HepG2 (cell line): ENCODE results near the gene COMMD7. TPM values are rescaled to one million over a fixed set of nuclear protein-coding genes. Genes with fewer than 3 reads are reported as not detected.
A peak's percentile ranks its signal among the peaks of the same experiment; 100 is the strongest.

ENCODE experiments used
- ARHGAP35 ChIP-seq: sonication (generic); formaldehyde crosslinking; IDR thresholded peaks from 2 replicates; pipeline ENCODE4 v1.9.0; 2022; ENCODE audit warnings: mild to moderate bottlenecking, inconsistent platforms, moderate library complexity, missing genetic modification reagents, borderline replicate concordance
- ARID4A ChIP-seq: sonication (generic); formaldehyde crosslinking; IDR thresholded peaks from 2 replicates; pipeline ENCODE4 v1.5.0; 2020; ENCODE audit warnings: mild to moderate bottlenecking, missing genetic modification reagents, borderline replicate concordance
- ARNTL ChIP-seq: sonication (generic); formaldehyde crosslinking; IDR thresholded peaks from 2 replicates; pipeline ENCODE4 v1.4.0; 2020; ENCODE audit warnings: mild to moderate bottlenecking, missing genetic modification reagents
- ATM ChIP-seq: fragments of 450-650 bp; IDR thresholded peaks from 2 replicates; pipeline ENCODE4 v1.7.1; 2017; ENCODE audit warnings: mild to moderate bottlenecking, borderline replicate concordance
- CAMTA2 ChIP-seq: sonication (generic); formaldehyde crosslinking; IDR thresholded peaks from 2 replicates; pipeline ENCODE4 v1.4.0; 2020; ENCODE audit warnings: mild to moderate bottlenecking, missing genetic modification reagents, borderline replicate concordance
- FOXK1 ChIP-seq: sonication (generic); formaldehyde crosslinking; IDR thresholded peaks from 2 replicates; pipeline ENCODE4 v1.4.0; 2020; ENCODE audit warnings: low read depth, missing genetic modification reagents, borderline replicate concordance
- MIXL1 ChIP-seq: IDR thresholded peaks from 2 replicates; pipeline ENCODE4 v1.6.1; 2016
- RARA ChIP-seq: IDR thresholded peaks from 2 replicates; pipeline ENCODE4 v1.6.1; 2016; ENCODE audit warnings: missing genetic modification reagents, missing compliant biosample characterization
- SPEN ChIP-seq: sonication (generic); formaldehyde crosslinking; IDR thresholded peaks from 2 replicates; pipeline ENCODE4 v1.5.1; 2020; ENCODE audit warnings: low read depth, mild to moderate bottlenecking, missing genetic modification reagents
- TAF1 ChIP-seq: sonication (generic); formaldehyde crosslinking; IDR thresholded peaks from 2 replicates; pipeline ENCODE4 v1.4.0; 2020; ENCODE audit warnings: missing genetic modification reagents
- ZNF407 ChIP-seq: sonication (generic); formaldehyde crosslinking; IDR thresholded peaks from one replicate; pipeline ENCODE4 v1.5.1; 2020; ENCODE audit warnings: mild to moderate bottlenecking, missing genetic modification reagents; ENCODE audit errors: not compliant biosample characterization
- ZNF652 ChIP-seq: IDR thresholded peaks from 2 replicates; pipeline ENCODE4 v1.6.1; 2016; ENCODE audit warnings: low read depth, borderline replicate concordance
- ZNF800 ChIP-seq: sonication (generic); formaldehyde crosslinking; IDR thresholded peaks from 2 replicates; pipeline ENCODE4 v1.4.0; 2020; ENCODE audit warnings: missing genetic modification reagents
- polyA plus RNA-seq, 8 experiments: library from polyadenylated mRNA; depleted of rRNA in 3 of 8; stranded (reverse) in 7 of 8; unstranded in 1 of 8; fragments of >200 nt; fragmentation: Illumina TruSeq in 4 of 8; extraction: Trizol in 4 of 8; gene quantifications; 2 replicates each; pipeline versions ENCODE4 v1.2.1 to v1.2.3, GENCODE V29; 2011 to 2016; ENCODE audit warnings: low read depth in 4 of 8, missing spikeins in 1 of 8, mixed read lengths in 1 of 8; ENCODE audit not compliant: insufficient read depth in 1 of 8
- total RNA-seq, 5 experiments: library from RNA; depleted of rRNA; stranded (reverse); fragments of >200 nt; fragmentation: Illumina TruSeq; extraction: Trizol; gene quantifications; 2 replicates each; pipeline ENCODE4 v1.2.3, GENCODE V29; 2016; ENCODE audit warnings: low read depth in 1 of 5

The COMMD7 gene
- total and polyA plus RNA-seq, 2 of the 13 experiments (the other 11 are each of a cell fraction or from before 2014, with no cell fraction given): 42.1 to 53.3 TPM

- TF ChIP-seq ZNF407 (CRISPR knock-in tag) (no peak), ARID4A (CRISPR knock-in tag) (no peak), ZNF652 (CRISPR knock-in tag) (no peak), ARNTL (CRISPR knock-in tag) (no peak), RARA (CRISPR knock-in tag) (no peak), MIXL1 (CRISPR knock-in tag) (no peak), CAMTA2 (CRISPR knock-in tag) (peak; percentile 88; the same call in 1 of the 2 replicates), FOXK1 (CRISPR knock-in tag) (no peak), ZNF800 (CRISPR knock-in tag) (no peak), ATM (no peak), SPEN (no peak), TAF1 (CRISPR knock-in tag) (no peak), ARHGAP35 (CRISPR knock-in tag) (no peak)
These were observed 688 bp downstream of the COMMD7 start (continued) for GRCh38 chr20:32742322-32743236.
